Measurements from ENCODE around the gene KDF1. TPM values are rescaled to one million over a fixed set of nuclear protein-coding genes. Genes with fewer than 3 reads are reported as not detected.

Gene KDF1
- total and polyA plus RNA-seq, 2 of the 13 experiments (the other 11 are each of a cell fraction or from before 2014, with no cell fraction given): 1.9 to 4.9 TPM

DNA sequence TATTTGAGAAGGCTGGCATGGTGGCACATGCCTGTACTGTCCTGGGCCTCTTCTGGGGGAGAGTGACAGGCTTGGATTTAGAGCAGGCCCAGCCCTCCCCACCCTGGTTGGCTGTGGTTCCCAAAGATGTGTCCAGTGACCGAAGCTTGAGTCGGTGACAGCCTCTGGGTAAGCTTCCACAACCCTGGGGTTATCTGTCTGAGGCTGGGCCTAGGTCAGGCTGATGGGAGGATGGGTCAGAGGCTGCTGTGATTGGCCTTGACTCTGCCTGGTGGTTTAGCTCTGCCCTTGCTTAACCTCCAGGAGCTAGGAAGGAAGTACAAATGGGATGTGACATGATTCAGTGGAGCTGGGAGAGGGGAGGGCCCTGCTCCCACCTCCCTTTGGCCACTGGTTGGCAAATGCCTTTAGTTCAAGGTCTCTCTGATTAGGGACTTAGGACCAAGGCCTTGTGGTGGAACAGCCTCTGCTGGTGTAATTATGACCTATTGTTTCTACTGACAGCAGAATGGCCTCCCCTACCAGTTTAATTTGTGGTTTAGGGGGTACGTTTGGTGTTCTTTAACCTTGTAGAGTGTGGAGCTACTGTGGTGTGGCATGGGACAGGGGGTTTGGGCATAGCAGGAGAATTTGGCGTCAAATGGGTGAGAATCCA lies 22.1 kb downstream of the KDF1 start (continued):
- TF ChIP-seq KLF12 (CRISPR knock-in tag; IDR thresholded peaks at IDR 0.05; ENCODE audit: borderline replicate concordance): no peak
- TF ChIP-seq BRD4 (CRISPR knock-in tag; IDR thresholded peaks at IDR 0.05): no peak
- peak; percentile 98 for TF ChIP-seq MIXL1 (CRISPR knock-in tag; IDR thresholded peaks at IDR 0.05)
- TF ChIP-seq, protein P1, sequence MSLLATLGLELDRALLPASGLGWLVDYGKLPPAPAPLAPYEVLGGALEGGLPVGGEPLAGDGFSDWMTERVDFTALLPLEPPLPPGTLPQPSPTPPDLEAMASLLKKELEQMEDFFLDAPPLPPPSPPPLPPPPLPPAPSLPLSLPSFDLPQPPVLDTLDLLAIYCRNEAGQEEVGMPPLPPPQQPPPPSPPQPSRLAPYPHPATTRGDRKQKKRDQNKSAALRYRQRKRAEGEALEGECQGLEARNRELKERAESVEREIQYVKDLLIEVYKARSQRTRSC (CRISPR knock-in tag; IDR thresholded peaks at IDR 0.05; ENCODE audit: low read depth): no peak
- TF ChIP-seq SRF (IDR thresholded peaks at IDR 0.05; ENCODE audit: low read depth, low read length): no peak
- no peak for TF ChIP-seq ZFP36 (IDR thresholded peaks at IDR 0.05; ENCODE audit: borderline replicate concordance, low read depth, low read length, partially characterized antibody)
- TF ChIP-seq ARNTL (CRISPR knock-in tag; IDR thresholded peaks at IDR 0.05): peak; percentile 87
- TF ChIP-seq MBD4 (IDR thresholded peaks at IDR 0.05; ENCODE audit: borderline replicate concordance, low read length): no peak
- TF ChIP-seq ZNF232 (CRISPR knock-in tag; IDR thresholded peaks at IDR 0.05; ENCODE audit: borderline replicate concordance): no peak; the same call in 1 of the 2 replicates
- no peak for TF ChIP-seq ZNF296 (CRISPR knock-in tag; conservative IDR thresholded peaks at IDR 0.05)
- TF ChIP-seq ZNF879 (CRISPR knock-in tag; IDR thresholded peaks at IDR 0.05): no peak
- TF ChIP-seq ZSCAN22 (CRISPR knock-in tag; IDR thresholded peaks at IDR 0.05): no peak
- TF ChIP-seq ZKSCAN1 (IDR thresholded peaks at IDR 0.05; ENCODE audit: low read length): no peak
- TF ChIP-seq, protein P2, sequence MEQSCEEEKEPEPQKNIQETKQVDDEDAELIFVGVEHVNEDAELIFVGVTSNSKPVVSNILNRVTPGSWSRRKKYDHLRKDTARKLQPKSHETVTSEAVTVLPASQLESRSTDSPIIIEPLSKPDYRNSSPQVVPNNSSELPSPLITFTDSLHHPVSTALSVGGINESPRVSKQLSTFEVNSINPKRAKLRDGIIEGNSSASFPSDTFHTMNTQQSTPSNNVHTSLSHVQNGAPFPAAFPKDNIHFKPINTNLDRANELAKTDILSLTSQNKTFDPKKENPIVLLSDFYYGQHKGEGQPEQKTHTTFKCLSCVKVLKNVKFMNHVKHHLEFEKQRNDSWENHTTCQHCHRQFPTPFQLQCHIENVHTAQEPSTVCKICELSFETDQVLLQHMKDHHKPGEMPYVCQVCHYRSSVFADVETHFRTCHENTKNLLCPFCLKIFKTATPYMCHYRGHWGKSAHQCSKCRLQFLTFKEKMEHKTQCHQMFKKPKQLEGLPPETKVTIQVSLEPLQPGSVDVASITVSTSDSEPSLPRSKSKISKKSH (CRISPR knock-in tag; IDR thresholded peaks at IDR 0.05; ENCODE audit: borderline replicate concordance): no peak
- no peak for TF ChIP-seq RBFOX2 (IDR thresholded peaks at IDR 0.05; ENCODE audit: low read depth, low read length)
- TF ChIP-seq NFRKB (IDR thresholded peaks at IDR 0.05): no peak
- TF ChIP-seq ZNF292 (CRISPR knock-in tag; IDR thresholded peaks at IDR 0.05; ENCODE audit: borderline replicate concordance, low read depth): peak; percentile 86; the same call in 1 of the 2 replicates
- peak; percentile 66; the same call in 1 of the 2 replicates for TF ChIP-seq ZBTB20 (CRISPR knock-in tag; IDR thresholded peaks at IDR 0.05; ENCODE audit: borderline replicate concordance, low read depth)
- no peak for TF ChIP-seq DMAP1 (CRISPR knock-in tag; IDR thresholded peaks at IDR 0.05)
- peak; percentile 51; the same call in 1 of the 2 replicates for TF ChIP-seq ZNF460 (CRISPR knock-in tag; IDR thresholded peaks at IDR 0.05; ENCODE audit: borderline replicate concordance)
- peak; percentile 88; the same call in 1 of the 2 replicates for TF ChIP-seq FOXC1 (CRISPR knock-in tag; IDR thresholded peaks at IDR 0.05; ENCODE audit: borderline replicate concordance)
- no peak for TF ChIP-seq TEAD2 (CRISPR knock-in tag; IDR thresholded peaks at IDR 0.05)
- no peak for TF ChIP-seq ZNF253 (CRISPR knock-in tag; IDR thresholded peaks at IDR 0.05; ENCODE audit: borderline replicate concordance)
- TF ChIP-seq SMYD3 (CRISPR knock-in tag; IDR thresholded peaks at IDR 0.05): peak; percentile 33; the same call in 1 of the 2 replicates
- no peak for TF ChIP-seq PCBP1 (IDR thresholded peaks at IDR 0.05; ENCODE audit: borderline replicate concordance, low read depth, low read length)
- TF ChIP-seq HNF4G (IDR thresholded peaks at IDR 0.05; ENCODE audit: borderline replicate concordance, low read depth, low read length): peak; percentile 75; the same call in 1 of the 2 replicates
- peak; percentile 95 for TF ChIP-seq HNF4G (CRISPR knock-in tag; IDR thresholded peaks at IDR 0.05; ENCODE audit: borderline replicate concordance, low read depth)
- TF ChIP-seq IKZF1 (IDR thresholded peaks at IDR 0.05): no peak
- 0 out of 2 replicates have a peak, but pooled peaks have one; percentile 48 for TF ChIP-seq CHD4 (IDR thresholded peaks at IDR 0.05; ENCODE audit: borderline replicate concordance, low read length)
- peak; percentile 82; the same call in 1 of the 2 replicates for TF ChIP-seq ISL2 (CRISPR knock-in tag; IDR thresholded peaks at IDR 0.05)
- TF ChIP-seq, protein P3, sequence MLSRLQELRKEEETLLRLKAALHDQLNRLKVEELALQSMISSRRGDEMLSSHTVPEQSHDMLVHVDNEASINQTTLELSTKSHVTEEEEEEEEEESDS (CRISPR knock-in tag; IDR thresholded peaks at IDR 0.05; ENCODE audit: borderline replicate concordance): no peak; the same call in 1 of the 2 replicates
